Upper lobe of left lung (tissue), 4 donors: ENCODE results near the gene ATXN1.

Experiments
- EP300 ChIP-seq, 4 donors: sonication (generic); formaldehyde crosslinking; IDR thresholded peaks; one replicate each; pipeline ENCODE4 v1.5.1; 2017; ENCODE audit warnings: antibody characterized with exemption in 4 of 4, control low read depth in 2 of 4
- POLR2A ChIP-seq, 4 donors: fragments of 450-650 bp; IDR thresholded peaks; one replicate each; pipeline ENCODE4 v1.5.1; 2016 to 2017; ENCODE audit warnings: antibody characterized with exemption in 4 of 4, mild to moderate bottlenecking in 2 of 4
- POLR2AphosphoS5 ChIP-seq, 2 donors: sonication (generic); formaldehyde crosslinking; IDR thresholded peaks; one replicate each; pipeline ENCODE4 v1.5.1; 2017; ENCODE audit warnings: antibody characterized with exemption in 2 of 2
- TF ChIP-seq, protein P1 (sequence below), 6 experiments: fragments of 450-650 bp in 4 of 6; fragments of 200-600 bp in 2 of 6; sonication (generic) in 2 of 6; IDR thresholded peaks; one replicate each; pipeline ENCODE4 v1.5.1; 2016 to 2019; ENCODE audit warnings: antibody characterized with exemption in 6 of 6

DNA sequence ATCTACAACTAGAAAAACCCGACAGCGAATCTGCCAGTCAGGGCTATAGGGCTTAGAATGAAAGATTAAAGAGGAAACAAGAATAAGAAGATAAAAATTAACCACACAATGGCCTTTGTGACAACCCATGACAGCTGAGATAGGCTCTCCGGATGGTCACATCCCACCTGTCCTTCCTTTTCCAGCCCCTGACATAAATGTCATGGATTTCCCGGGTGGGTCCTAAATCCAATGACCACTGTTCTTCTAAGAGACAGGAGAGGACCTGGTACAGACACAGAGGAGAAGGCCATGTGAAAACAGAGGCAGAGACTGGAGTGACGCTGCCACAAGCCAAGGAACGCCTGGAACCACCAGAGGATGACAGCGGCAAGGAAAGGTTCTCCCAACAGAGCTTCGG lies 41.8 kb downstream of the ATXN1 start:
- no peak for TF ChIP-seq POLR2AphosphoS5 (IDR thresholded peaks at IDR 0.05)
- TF ChIP-seq EP300 (IDR thresholded peaks at IDR 0.05), result no peak
- TF ChIP-seq, protein P1, sequence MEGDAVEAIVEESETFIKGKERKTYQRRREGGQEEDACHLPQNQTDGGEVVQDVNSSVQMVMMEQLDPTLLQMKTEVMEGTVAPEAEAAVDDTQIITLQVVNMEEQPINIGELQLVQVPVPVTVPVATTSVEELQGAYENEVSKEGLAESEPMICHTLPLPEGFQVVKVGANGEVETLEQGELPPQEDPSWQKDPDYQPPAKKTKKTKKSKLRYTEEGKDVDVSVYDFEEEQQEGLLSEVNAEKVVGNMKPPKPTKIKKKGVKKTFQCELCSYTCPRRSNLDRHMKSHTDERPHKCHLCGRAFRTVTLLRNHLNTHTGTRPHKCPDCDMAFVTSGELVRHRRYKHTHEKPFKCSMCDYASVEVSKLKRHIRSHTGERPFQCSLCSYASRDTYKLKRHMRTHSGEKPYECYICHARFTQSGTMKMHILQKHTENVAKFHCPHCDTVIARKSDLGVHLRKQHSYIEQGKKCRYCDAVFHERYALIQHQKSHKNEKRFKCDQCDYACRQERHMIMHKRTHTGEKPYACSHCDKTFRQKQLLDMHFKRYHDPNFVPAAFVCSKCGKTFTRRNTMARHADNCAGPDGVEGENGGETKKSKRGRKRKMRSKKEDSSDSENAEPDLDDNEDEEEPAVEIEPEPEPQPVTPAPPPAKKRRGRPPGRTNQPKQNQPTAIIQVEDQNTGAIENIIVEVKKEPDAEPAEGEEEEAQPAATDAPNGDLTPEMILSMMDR (IDR thresholded peaks at IDR 0.05), result no peak
- no peak for TF ChIP-seq POLR2A (IDR thresholded peaks at IDR 0.05)
